BJ (cell line): ENCODE data around the gene MUCL3. TPM values are rescaled to one million over a fixed set of nuclear protein-coding genes. Genes with fewer than 3 reads are reported as not detected.

Experiments
- CTCF ChIA-PET: fragments of 350-600 bp; formaldehyde crosslinking; extraction: SDS; loops from one replicate; lab custom pipeline; 2021; ENCODE audit warnings: antibody characterized with exemption, inconsistent platforms; lab: Yijun Ruan, JAX
- POLR2A ChIA-PET: fragments of 300-600 bp; sonication (Branson Sonifier 250); formaldehyde crosslinking; extraction: SDS; loops from one replicate; lab custom pipeline; 2021; ENCODE audit warnings: antibody characterized with exemption; lab: Charles Lee
- DNase-seq: peaks from one replicate; pipeline ENCODE4 v3.0.0-alpha.2; 2011; ENCODE audit warnings: low read depth
- H3K27me3 ChIP-seq: 2 replicates; pipeline ENCODE4 v1.6.0; 2011; ENCODE audit warnings: low read length; ENCODE audit not compliant: control insufficient read depth, insufficient read depth
- H3K36me3 ChIP-seq: 2 replicates; pipeline ENCODE4 v1.5.1; 2011; ENCODE audit warnings: low read length; ENCODE audit not compliant: control insufficient read depth, insufficient read depth
- H3K4me3 ChIP-seq: 2 replicates; pipeline ENCODE4 v1.5.1; 2011; ENCODE audit warnings: low read depth, mild to moderate bottlenecking, control low read depth, low read length
- CTCF ChIP-seq: IDR thresholded peaks from 2 replicates; pipeline ENCODE4 v1.5.1; 2011; ENCODE audit warnings: low read depth, mild to moderate bottlenecking, control low read depth, inconsistent platforms, low read length, moderate library complexity; ENCODE audit not compliant: insufficient read depth
- polyA plus RNA-seq: library from polyadenylated mRNA; depleted of rRNA; stranded (reverse); fragments of >200 nt; gene quantifications from 2 replicates; pipeline ENCODE4 v1.2.3, GENCODE V29; 2011

Gene MUCL3
- polyA plus RNA-seq, 1 experiment = not detected

DNA sequence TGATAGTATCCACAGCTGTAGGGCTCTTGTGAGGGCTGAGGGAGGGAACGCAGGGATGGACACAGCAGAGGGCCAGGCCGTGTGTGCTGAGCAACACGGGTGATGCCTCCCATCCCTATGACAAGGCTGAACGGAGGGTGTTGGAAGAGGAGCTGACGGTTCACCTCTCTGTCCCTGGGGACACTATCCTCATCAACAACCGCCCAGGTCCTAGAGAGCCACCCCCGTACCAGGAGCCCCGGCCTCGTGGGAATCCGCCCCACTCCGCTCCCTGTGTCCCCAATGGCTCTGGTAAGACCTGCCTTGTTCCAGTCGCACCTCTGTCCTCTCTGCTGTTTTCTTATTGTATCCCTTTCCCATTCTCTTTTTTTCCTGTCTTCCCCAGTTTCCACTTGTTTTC, 46.4 kb upstream of the MUCL3 start:
- no peak for TF ChIP-seq CTCF
- no peaks in the 10 kb centered on the region for H3K27me3 ChIP-seq
- ChIA-PET POLR2A (no interaction called here), CTCF (no interaction called here)
- H3K4me3 ChIP-seq = no peak overlapping the region
- H3K36me3 ChIP-seq = peaks cover 43% of the 10 kb centered on the region
- DNase-seq = no peak

GRCh38 chr6:30894935-30895334, 45.8 kb upstream of the MUCL3 start:
- CTCF ChIA-PET = interaction anchor here (1.0 kb wide), 1 partner anchor 51 kb away, joined by 3 read pairs; no protein-coding TSS in a partner anchor
- TF ChIP-seq CTCF = no peak
- peaks cover 42% of the 10 kb centered on the region for H3K36me3 ChIP-seq
- no peak overlapping the region for H3K4me3 ChIP-seq
- POLR2A ChIA-PET = no interaction called here
- H3K27me3 ChIP-seq = no peaks in the 10 kb centered on the region
- DNase-seq = no peak

DNA sequence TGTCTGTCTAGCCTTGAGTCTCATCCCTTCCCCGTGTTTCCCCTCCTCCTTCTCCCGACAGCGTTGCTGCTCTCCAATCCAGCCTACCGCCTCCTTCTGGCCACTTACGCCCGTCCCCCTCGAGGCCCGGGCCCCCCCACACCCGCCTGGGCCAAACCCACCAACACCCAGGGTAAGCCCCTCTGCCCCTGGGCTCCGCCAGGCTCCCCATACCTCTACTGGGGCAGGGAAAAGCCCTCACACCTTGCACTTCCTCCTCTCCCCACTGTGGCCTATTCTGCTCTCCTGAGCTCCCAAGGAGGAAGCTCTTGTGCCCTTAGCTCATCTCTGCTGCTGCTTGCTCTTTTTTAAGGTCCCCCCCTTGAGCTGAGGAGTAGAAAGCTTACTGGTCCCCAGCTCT, 45.4 kb upstream of the MUCL3 start:
- CTCF ChIA-PET = interaction anchor here (0.9 to 1.0 kb wide), 2 partner anchors 52 to 192 kb away, joined by 3 read pairs; no protein-coding TSS in a partner anchor
- no peak for DNase-seq
- H3K4me3 ChIP-seq = no peak overlapping the region
- peaks cover 40% of the 10 kb centered on the region for H3K36me3 ChIP-seq
- TF ChIP-seq CTCF = no peak
- POLR2A ChIA-PET = no interaction called here
- no peaks in the 10 kb centered on the region for H3K27me3 ChIP-seq

GRCh38 chr6:30896541-30896940, 44.2 kb upstream of the MUCL3 start:
- H3K36me3 ChIP-seq = peaks cover 37% of the 10 kb centered on the region
- CTCF ChIA-PET = interaction anchor here (0.7 kb wide), 1 partner anchor 10 kb away, joined by 3 read pairs; no protein-coding TSS in a partner anchor
- DNase-seq = no peak

GRCh38 chr6:30897882-30898281, 42.9 kb upstream of the MUCL3 start:
- H3K27me3 ChIP-seq = no peaks in the 10 kb centered on the region
- CTCF ChIA-PET = interaction anchor here (0.9 to 2.8 kb wide), 2 partner anchors 9 to 182 kb away, joined by 3 to 7 read pairs; no protein-coding TSS in a partner anchor
- POLR2A ChIA-PET = no interaction called here

More at GRCh38 chr6:30896541-30896940, 44.2 kb upstream of the MUCL3 start:
- TF ChIP-seq CTCF = no peak
- POLR2A ChIA-PET = no interaction called here
- Histone ChIP-seq H3K27me3 (no peaks in the 10 kb centered on the region), H3K4me3 (no peak overlapping the region)

More at GRCh38 chr6:30897882-30898281, 42.9 kb upstream of the MUCL3 start:
- no peak for DNase-seq
- no peak for TF ChIP-seq CTCF
- Histone ChIP-seq H3K36me3 (peaks cover 31% of the 10 kb centered on the region), H3K4me3 (no peak overlapping the region)
